Upper lobe of right lung (tissue), 1 donor: ENCODE data around the gene USP24. TPM values are rescaled to one million over a fixed set of nuclear protein-coding genes. Genes with fewer than 3 reads are reported as not detected.
"Not testable (repeated sequence)": the region's sequence is repeated elsewhere in the genome, so short reads cannot be mapped to it uniquely, and the experiment has no call there.

Experiments used
- ATAC-seq: fragments of 200-7000 bp; cut with Tn5 transposase; one replicate; pipeline ENCODE4 v1.9.1; 2020; ENCODE audit warnings: mild to moderate bottlenecking, moderate library complexity
- DNase-seq: peaks from one replicate; pipeline ENCODE4 v3.0.0-alpha.2; 2020
- H3K27ac ChIP-seq: fragments of 200-600 bp; one replicate; pipeline ENCODE4 v1.8.0; 2022
- H3K27me3 ChIP-seq: fragments of 200-600 bp; one replicate; pipeline ENCODE4 v1.8.0; 2022; ENCODE audit warnings: mild to moderate bottlenecking
- H3K36me3 ChIP-seq: fragments of 200-600 bp; one replicate; pipeline ENCODE4 v1.8.0; 2022
- H3K4me1 ChIP-seq: fragments of 200-600 bp; one replicate; pipeline ENCODE4 v1.8.0; 2022
- H3K4me3 ChIP-seq: fragments of 200-600 bp; one replicate; pipeline ENCODE4 v1.8.0; 2022; ENCODE audit warnings: mild to moderate bottlenecking
- H3K9me3 ChIP-seq: fragments of 200-600 bp; one replicate; pipeline ENCODE4 v1.8.0; 2022
- CTCF ChIP-seq: fragments of 200-600 bp; IDR thresholded peaks from one replicate; pipeline ENCODE4 v1.8.0; 2022; ENCODE audit warnings: antibody characterized with exemption
- intact Hi-C: fragments of 100-400 bp; cut with DNase I; formaldehyde crosslinking; loops from one replicate; pipeline ENCODE4 v1.11.0; 2022
- total RNA-seq: library from RNA; stranded (reverse); fragmentation: NEBNext Ultra II Directional; extraction: Animal tissue kit (Norgen Biotek cat#: 25700); gene quantifications from one replicate; pipeline ENCODE4 v1.2.1, GENCODE V29; 2021
- donor health status: DM: no; HTN: yes; CAD: no; lungs with severe emphysema.

USP24 gene
- total RNA-seq, 1 donor from 2014 or later = 39.5 TPM

DNA sequence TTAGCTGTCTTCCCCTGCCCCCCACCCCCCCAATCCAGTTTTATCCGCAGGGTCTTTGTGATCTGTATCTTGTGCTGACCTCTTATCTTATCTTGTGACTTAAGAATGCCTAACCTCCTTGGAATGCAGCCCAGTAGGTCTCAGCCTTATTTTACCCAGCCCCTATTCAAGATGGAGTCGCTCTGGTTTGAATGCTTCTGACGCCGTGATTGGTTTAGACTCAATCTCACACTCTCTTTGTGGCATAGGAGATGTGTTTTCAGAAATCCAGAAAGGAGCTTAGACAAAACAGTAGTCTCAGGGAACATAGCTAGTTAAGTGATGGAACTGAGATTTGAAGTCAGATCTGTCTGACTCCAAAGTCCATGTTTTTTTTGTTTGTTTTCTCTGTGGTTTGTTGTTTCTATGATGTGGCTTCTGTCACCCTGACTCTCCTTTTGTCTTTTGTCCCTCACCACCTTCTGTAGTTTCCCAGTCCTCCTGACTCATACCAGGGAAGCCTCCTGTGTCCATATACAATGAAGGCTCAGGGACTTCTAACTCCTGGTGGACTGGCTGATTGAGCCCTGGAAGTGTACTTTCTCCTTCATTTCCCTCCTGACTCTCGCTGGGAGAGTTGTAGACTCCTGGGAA lies 18.1 kb upstream of the USP24 start:
- intact Hi-C loops = no loop called here
- TF ChIP-seq CTCF = no peak

GRCh38 chr1:55232448-55233144 lies 17.4 kb upstream of the USP24 start:
- H3K36me3 ChIP-seq = no peaks in the 10 kb centered on the region
- DNase-seq (no peak), ATAC-seq (no peak)
- no peaks in the 10 kb centered on the region for H3K4me1 ChIP-seq
- H3K4me3 ChIP-seq = no peak overlapping the region
- no peak for TF ChIP-seq CTCF
- H3K27me3 ChIP-seq = no peaks in the 10 kb centered on the region
- no peak overlapping the region for H3K27ac ChIP-seq
- H3K9me3 ChIP-seq = no peaks in the 10 kb centered on the region
- intact Hi-C loops = no loop called here

More for the DNA sequence above, 18.1 kb upstream of the USP24 start:
- ATAC-seq (no peak), DNase-seq (no peak)
- H3K27me3 ChIP-seq = no peaks in the 10 kb centered on the region
- no peaks in the 10 kb centered on the region for H3K9me3 ChIP-seq
- no peak overlapping the region for H3K27ac ChIP-seq
- no peaks in the 10 kb centered on the region for H3K36me3 ChIP-seq
- no peak overlapping the region for H3K4me3 ChIP-seq
- no peaks in the 10 kb centered on the region for H3K4me1 ChIP-seq

DNA sequence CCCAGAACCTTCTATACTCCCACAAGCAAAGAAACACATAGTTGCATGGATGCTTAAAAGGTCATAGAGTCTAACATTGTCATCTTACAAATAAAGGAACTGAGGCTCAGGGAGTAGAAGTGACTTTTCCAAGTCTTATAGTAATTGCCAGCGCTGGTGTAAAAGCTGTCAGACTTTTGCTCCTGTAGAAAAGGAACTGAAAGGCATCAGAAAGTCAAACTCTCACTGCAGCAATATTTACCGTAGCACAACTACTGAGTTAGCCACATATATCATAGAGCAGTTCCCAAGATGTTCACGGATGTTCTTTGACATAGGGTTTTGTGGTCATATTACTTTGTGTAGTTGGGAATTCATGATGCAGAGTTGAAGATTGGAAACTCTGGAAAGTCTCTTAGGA lies 16.6 kb upstream of the USP24 start:
- Histone ChIP-seq H3K4me1 (no peaks in the 10 kb centered on the region), H3K27ac (no peak overlapping the region), H3K36me3 (no peaks in the 10 kb centered on the region), H3K9me3 (no peaks in the 10 kb centered on the region), H3K27me3 (no peaks in the 10 kb centered on the region), H3K4me3 (no peak overlapping the region)
- intact Hi-C loops = no loop called here
- no peak for ATAC-seq
- TF ChIP-seq CTCF = no peak
- DNase-seq = no peak

- no peaks in the 10 kb centered on the region for H3K27me3 ChIP-seq
- H3K27ac ChIP-seq = no peak overlapping the region
- H3K36me3 ChIP-seq = no peaks in the 10 kb centered on the region
- DNase-seq (no peak), ATAC-seq (no peak)
- intact Hi-C loops = no loop called here
- H3K4me1 ChIP-seq = no peaks in the 10 kb centered on the region
- H3K9me3 ChIP-seq = no peaks in the 10 kb centered on the region
- no peak overlapping the region for H3K4me3 ChIP-seq
- no peak for TF ChIP-seq CTCF
Measured at GRCh38 chr1:55230659-55231058, 15.5 kb upstream of the USP24 start.

- H3K27ac ChIP-seq, H3K4me1 ChIP-seq, H3K9me3 ChIP-seq, H3K36me3 ChIP-seq, H3K27me3 ChIP-seq, ATAC-seq, intact Hi-C loops, DNase-seq, H3K4me3 ChIP-seq: not testable (repeated sequence)
Measured at GRCh38 chr1:55229726-55230125, 14.6 kb upstream of the USP24 start.

GRCh38 chr1:55225228-55225627 lies 10.1 kb upstream of the USP24 start:
- no peaks in the 10 kb centered on the region for H3K27me3 ChIP-seq
- H3K36me3 ChIP-seq = no peaks in the 10 kb centered on the region

More at GRCh38 chr1:55225228-55225627, 10.1 kb upstream of the USP24 start:
- intact Hi-C loops = no loop called here
- Histone ChIP-seq H3K27ac (no peak overlapping the region), H3K9me3 (no peaks in the 10 kb centered on the region), H3K4me1 (no peaks in the 10 kb centered on the region), H3K4me3 (no peak overlapping the region)
- ATAC-seq = no peak
- no peak for DNase-seq
- no peak for TF ChIP-seq CTCF
